Measurements from ENCODE around the gene UMAD1. TPM values are rescaled to one million over a fixed set of nuclear protein-coding genes. Genes with fewer than 3 reads are reported as not detected.

The UMAD1 gene
- total and polyA plus RNA-seq, 7 donors = 8.7 to 51.1 (median 15.6) TPM

GRCh38 chr7:7612519-7612918 lies 28.0 kb upstream of the UMAD1 start:
- Histone ChIP-seq H3K4me1 (no peaks in the 10 kb centered on the region), H3K36me3 (peaks cover 0 to 27% (median 3%) of the 10 kb centered on the region in 4 donors), H3K4me3 (no peak overlapping the region), H3K9me3 (no peaks in the 10 kb centered on the region), H3K27me3 (no peaks in the 10 kb centered on the region), H3K27ac (no peak overlapping the region)
- WGBS, 2 donors = 97% methylated on average over 1 of the region's 1 CpG
- intact Hi-C loops (cut with DNase I) = no loop called here
- TF ChIP-seq POLR2A (IDR thresholded peaks at IDR 0.05) (no peak), EP300 (IDR thresholded peaks at IDR 0.05) (no peak), POLR2AphosphoS5 (IDR thresholded peaks at IDR 0.05) (no peak)
- no peak for DNase-seq

DNA sequence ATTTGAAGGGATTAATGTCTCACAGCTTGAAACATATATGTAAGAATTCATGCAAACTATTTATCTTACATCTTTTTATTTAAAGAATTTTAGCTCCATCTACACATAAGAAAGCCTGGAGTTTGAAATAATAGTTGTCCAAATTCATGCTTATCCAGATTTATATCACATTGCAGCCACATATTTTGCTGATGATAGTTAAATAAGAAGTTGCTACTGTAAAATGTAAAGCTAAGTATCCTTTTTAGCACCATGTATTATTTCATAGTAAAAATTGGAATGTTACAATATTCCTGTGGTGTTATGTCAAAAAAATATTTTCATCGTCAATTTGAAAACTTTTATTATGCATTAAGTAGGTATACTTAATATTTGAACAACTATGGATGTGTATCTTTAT lies 27.3 kb upstream of the UMAD1 start:
- peaks cover 0 to 20% (median 0%) of the 10 kb centered on the region in 4 donors for H3K36me3 ChIP-seq
- no peak overlapping the region for H3K4me3 ChIP-seq
- no peaks in the 10 kb centered on the region for H3K27me3 ChIP-seq
- H3K9me3 ChIP-seq = no peaks in the 10 kb centered on the region
- TF ChIP-seq POLR2AphosphoS5 (IDR thresholded peaks at IDR 0.05) (no peak), EP300 (IDR thresholded peaks at IDR 0.05) (no peak), POLR2A (IDR thresholded peaks at IDR 0.05) (no peak)
- TF ChIP-seq, protein P1, sequence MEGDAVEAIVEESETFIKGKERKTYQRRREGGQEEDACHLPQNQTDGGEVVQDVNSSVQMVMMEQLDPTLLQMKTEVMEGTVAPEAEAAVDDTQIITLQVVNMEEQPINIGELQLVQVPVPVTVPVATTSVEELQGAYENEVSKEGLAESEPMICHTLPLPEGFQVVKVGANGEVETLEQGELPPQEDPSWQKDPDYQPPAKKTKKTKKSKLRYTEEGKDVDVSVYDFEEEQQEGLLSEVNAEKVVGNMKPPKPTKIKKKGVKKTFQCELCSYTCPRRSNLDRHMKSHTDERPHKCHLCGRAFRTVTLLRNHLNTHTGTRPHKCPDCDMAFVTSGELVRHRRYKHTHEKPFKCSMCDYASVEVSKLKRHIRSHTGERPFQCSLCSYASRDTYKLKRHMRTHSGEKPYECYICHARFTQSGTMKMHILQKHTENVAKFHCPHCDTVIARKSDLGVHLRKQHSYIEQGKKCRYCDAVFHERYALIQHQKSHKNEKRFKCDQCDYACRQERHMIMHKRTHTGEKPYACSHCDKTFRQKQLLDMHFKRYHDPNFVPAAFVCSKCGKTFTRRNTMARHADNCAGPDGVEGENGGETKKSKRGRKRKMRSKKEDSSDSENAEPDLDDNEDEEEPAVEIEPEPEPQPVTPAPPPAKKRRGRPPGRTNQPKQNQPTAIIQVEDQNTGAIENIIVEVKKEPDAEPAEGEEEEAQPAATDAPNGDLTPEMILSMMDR (IDR thresholded peaks at IDR 0.05) = no peak
- H3K4me1 ChIP-seq = no peaks in the 10 kb centered on the region
- H3K27ac ChIP-seq = no peak overlapping the region
- intact Hi-C loops (cut with DNase I) = no loop called here
- WGBS, 2 donors = 94 to 98% methylated on average over 1 of the region's 1 CpG
- DNase-seq = no peak

DNA sequence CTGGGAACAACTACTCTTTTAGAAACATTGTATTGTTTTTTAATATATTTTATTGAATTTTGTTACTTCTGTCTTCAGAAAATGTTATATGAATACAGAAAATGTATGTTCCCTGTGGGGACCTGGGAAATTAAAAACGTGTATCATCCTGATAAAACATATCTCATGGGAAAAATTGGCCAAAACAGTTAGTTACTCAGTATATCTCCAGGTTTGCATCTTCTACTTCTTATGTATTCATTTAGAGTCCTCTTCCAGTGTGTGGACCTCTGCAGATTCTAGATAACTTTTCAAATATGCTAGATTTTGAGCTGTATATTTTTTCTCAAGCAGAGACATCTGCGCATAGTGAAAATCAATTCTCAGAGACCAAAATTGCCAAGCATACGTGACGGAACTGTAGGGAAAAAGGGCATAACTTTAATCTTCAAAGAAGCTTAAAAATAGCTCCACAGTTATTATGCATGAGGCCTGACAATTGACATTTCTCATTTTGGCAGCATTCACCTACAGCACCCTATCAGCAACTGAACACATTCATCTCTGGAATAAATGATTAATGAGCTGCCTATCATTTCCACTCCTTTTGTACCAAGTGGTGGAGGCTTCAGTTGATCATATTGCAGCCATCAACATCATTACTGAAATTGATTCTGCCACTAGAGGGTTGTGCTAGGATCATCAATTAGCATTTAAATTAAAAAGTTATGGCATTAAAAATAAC lies 26.4 kb upstream of the UMAD1 start:
- Histone ChIP-seq H3K4me3 (no peak overlapping the region), H3K4me1 (no peaks in the 10 kb centered on the region), H3K36me3 (peaks cover 0 to 10% (median 0%) of the 10 kb centered on the region in 4 donors), H3K9me3 (no peaks in the 10 kb centered on the region), H3K27ac (no peak overlapping the region), H3K27me3 (no peaks in the 10 kb centered on the region)
- 88 to 89% methylated on average over 4 of the region's 4 CpGs for WGBS, 2 donors
- DNase-seq = no peak
- intact Hi-C loops (cut with DNase I) = no loop called here
- TF ChIP-seq POLR2A (IDR thresholded peaks at IDR 0.05) (no peak), EP300 (IDR thresholded peaks at IDR 0.05) (no peak), POLR2AphosphoS5 (IDR thresholded peaks at IDR 0.05) (no peak)
- TF ChIP-seq, protein P1 (IDR thresholded peaks at IDR 0.05) = no peak

DNA sequence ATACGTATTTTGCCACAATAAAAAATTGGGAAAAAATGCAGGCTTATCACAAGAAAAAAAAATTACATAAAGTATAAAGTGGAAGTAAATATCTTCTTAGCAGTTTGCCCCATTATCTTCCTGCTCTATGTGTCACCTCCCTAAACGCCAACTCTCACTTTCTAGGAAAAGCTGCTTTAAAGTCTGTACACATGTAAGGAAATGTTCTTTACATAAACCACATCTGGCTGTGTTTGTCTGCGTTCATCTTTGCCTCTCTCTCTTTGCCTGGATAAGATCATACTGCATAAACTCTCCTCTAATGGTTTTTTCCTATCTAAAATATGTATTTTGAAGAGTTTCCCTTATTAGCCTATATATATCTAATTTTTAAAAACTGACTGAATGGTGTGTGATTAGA lies 23.0 kb upstream of the UMAD1 start:
- no peak for DNase-seq
- no peaks in the 10 kb centered on the region for H3K9me3 ChIP-seq
- H3K27me3 ChIP-seq = no peaks in the 10 kb centered on the region
- 76 to 88% methylated on average over 3 of the region's 3 CpGs for WGBS, 2 donors
- H3K4me3 ChIP-seq = no peak overlapping the region
- TF ChIP-seq, protein P1 (IDR thresholded peaks at IDR 0.05) = no peak
- no peak for TF ChIP-seq EP300 (IDR thresholded peaks at IDR 0.05)
- intact Hi-C loops (cut with DNase I) = no loop called here
- H3K36me3 ChIP-seq = no peaks in the 10 kb centered on the region
- H3K4me1 ChIP-seq = no peaks in the 10 kb centered on the region
- no peak overlapping the region for H3K27ac ChIP-seq

DNA sequence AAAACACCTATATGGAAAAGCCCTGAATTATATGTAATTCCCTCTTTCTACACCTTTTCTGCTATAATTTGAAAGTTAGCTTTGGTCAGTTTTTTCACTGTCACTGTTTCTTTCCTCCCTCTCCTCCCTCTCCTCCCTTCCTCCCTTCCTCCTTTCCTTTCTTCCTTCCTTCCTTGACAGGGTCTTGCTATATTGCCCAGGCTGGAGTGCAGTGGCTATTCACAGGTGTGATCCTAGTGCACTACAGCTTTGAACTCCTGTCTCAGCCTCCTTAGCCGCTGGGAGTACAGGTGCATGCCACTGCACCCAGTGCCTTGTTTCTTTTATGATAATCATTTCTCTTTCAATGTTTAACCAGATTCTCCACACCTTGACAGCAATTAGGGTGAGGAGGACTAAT lies 22.1 kb upstream of the UMAD1 start:
- H3K9me3 ChIP-seq = no peaks in the 10 kb centered on the region
- no peak for TF ChIP-seq POLR2AphosphoS5 (IDR thresholded peaks at IDR 0.05)
- TF ChIP-seq, protein P1 (IDR thresholded peaks at IDR 0.05) = no peak
- TF ChIP-seq POLR2A (IDR thresholded peaks at IDR 0.05) = no peak
- no peak for TF ChIP-seq EP300 (IDR thresholded peaks at IDR 0.05)
- H3K4me1 ChIP-seq = no peaks in the 10 kb centered on the region
- intact Hi-C loops (cut with DNase I) = no loop called here
- H3K27ac ChIP-seq = no peak overlapping the region
- no peaks in the 10 kb centered on the region for H3K36me3 ChIP-seq
- DNase-seq = no peak
- H3K27me3 ChIP-seq = no peaks in the 10 kb centered on the region
- H3K4me3 ChIP-seq = no peak overlapping the region
- 27 to 76% methylated on average over 1 of the region's 1 CpG for WGBS, 2 donors

All from sigmoid colon (tissue), 7 donors.